Measurements from ENCODE around the gene SNAP91. TPM values are rescaled to one million over a fixed set of nuclear protein-coding genes. Genes with fewer than 3 reads are reported as not detected.
"Not testable (repeated sequence)": the region's sequence is repeated elsewhere in the genome, so short reads cannot be mapped to it uniquely, and the experiment has no call there.

The SNAP91 gene
- total and polyA plus RNA-seq, 9 donors, result 0.71 to 3.1 (median 1.4) TPM

- H3K36me3 ChIP-seq, result no peaks in the 10 kb centered on the region
- no peak overlapping the region for H3K4me3 ChIP-seq
- DNase-seq, result no peak
- no peaks in the 10 kb centered on the region for H3K9me3 ChIP-seq
- no peaks in the 10 kb centered on the region for H3K4me1 ChIP-seq (ENCODE audit: insufficient read depth)
- intact Hi-C loops (cut with DNase I), result no loop called here
- TF ChIP-seq EP300 (IDR thresholded peaks at IDR 0.05), result no peak
- no peak for TF ChIP-seq POLR2A (IDR thresholded peaks at IDR 0.05)
- TF ChIP-seq, protein P1, sequence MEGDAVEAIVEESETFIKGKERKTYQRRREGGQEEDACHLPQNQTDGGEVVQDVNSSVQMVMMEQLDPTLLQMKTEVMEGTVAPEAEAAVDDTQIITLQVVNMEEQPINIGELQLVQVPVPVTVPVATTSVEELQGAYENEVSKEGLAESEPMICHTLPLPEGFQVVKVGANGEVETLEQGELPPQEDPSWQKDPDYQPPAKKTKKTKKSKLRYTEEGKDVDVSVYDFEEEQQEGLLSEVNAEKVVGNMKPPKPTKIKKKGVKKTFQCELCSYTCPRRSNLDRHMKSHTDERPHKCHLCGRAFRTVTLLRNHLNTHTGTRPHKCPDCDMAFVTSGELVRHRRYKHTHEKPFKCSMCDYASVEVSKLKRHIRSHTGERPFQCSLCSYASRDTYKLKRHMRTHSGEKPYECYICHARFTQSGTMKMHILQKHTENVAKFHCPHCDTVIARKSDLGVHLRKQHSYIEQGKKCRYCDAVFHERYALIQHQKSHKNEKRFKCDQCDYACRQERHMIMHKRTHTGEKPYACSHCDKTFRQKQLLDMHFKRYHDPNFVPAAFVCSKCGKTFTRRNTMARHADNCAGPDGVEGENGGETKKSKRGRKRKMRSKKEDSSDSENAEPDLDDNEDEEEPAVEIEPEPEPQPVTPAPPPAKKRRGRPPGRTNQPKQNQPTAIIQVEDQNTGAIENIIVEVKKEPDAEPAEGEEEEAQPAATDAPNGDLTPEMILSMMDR (IDR thresholded peaks at IDR 0.05), result no peak
- no peak overlapping the region for H3K27ac ChIP-seq
- no peaks in the 10 kb centered on the region for H3K27me3 ChIP-seq
- WGBS, 3 donors, result 100% methylated on average over 1 of the region's 1 CpG
Observed at GRCh38 chr6:83558975-83559374, 149.9 kb downstream of the SNAP91 start.

GRCh38 chr6:83556871-83557270 is 152.0 kb downstream of the SNAP91 start:
- Histone ChIP-seq H3K9me3 (no peaks in the 10 kb centered on the region), H3K4me1 (ENCODE audit: insufficient read depth) (no peaks in the 10 kb centered on the region), H3K36me3 (no peaks in the 10 kb centered on the region), H3K27me3 (no peaks in the 10 kb centered on the region), H3K27ac (no peak overlapping the region), H3K4me3 (no peak overlapping the region)
- no peak for TF ChIP-seq POLR2A (IDR thresholded peaks at IDR 0.05)
- no peak for TF ChIP-seq EP300 (IDR thresholded peaks at IDR 0.05)
- TF ChIP-seq, protein P1 (IDR thresholded peaks at IDR 0.05), result no peak
- intact Hi-C loops (cut with DNase I), result no loop called here
- no peak for DNase-seq

- intact Hi-C loops (cut with DNase I), result not testable (repeated sequence)
Observed at GRCh38 chr6:83551748-83552147, 157.2 kb downstream of the SNAP91 start.

GRCh38 chr6:83550482-83550881 is 158.4 kb downstream of the SNAP91 start:
- H3K36me3 ChIP-seq; H3K27me3 ChIP-seq; DNase-seq; H3K9me3 ChIP-seq; H3K27ac ChIP-seq; intact Hi-C loops (cut with DNase I); H3K4me3 ChIP-seq; H3K4me1 ChIP-seq (ENCODE audit: insufficient read depth): not testable (repeated sequence)
- WGBS, 3 donors, result 73 to 88% (median 73%) methylated on average over 5 of the region's 5 CpGs

More at GRCh38 chr6:83551748-83552147, 157.2 kb downstream of the SNAP91 start:
- DNase-seq; H3K27ac ChIP-seq; H3K9me3 ChIP-seq; H3K27me3 ChIP-seq; H3K4me1 ChIP-seq (ENCODE audit: insufficient read depth); H3K4me3 ChIP-seq; H3K36me3 ChIP-seq: not testable (repeated sequence)
- WGBS, 3 donors, result 93 to 98% (median 97%) methylated on average over 4 of the region's 4 CpGs

DNA sequence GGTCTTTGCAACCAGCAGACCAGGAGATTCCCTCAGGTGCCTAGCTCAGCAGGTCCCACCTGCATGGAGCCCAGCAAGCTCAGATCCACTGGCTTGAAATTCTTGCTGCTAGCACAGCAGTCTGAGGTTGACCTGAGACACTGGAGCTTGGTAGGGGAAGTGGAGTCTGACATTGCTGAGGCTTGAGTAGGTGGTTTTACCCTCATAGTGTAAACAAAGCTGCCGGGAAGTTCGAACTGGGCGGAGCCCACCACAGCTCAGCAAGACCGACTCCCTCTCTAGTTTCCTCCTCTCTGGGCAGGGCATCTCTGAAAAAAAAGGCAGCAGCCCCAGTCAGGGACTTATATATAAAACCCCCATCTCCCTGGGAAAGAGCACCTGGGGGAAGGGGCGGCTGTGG is 162.3 kb downstream of the SNAP91 start:
- DNase-seq, result no peak
- no peak overlapping the region for H3K4me3 ChIP-seq
- no peaks in the 10 kb centered on the region for H3K4me1 ChIP-seq (ENCODE audit: insufficient read depth)
- no peaks in the 10 kb centered on the region for H3K36me3 ChIP-seq
- intact Hi-C loops (cut with DNase I), result no loop called here
- no peak overlapping the region for H3K27ac ChIP-seq
- H3K9me3 ChIP-seq, result no peaks in the 10 kb centered on the region
- TF ChIP-seq, protein P1 (IDR thresholded peaks at IDR 0.05), result no peak
- TF ChIP-seq POLR2A (IDR thresholded peaks at IDR 0.05) (no peak), EP300 (IDR thresholded peaks at IDR 0.05) (no peak)
- 74 to 84% (median 75%) methylated on average over 5 of the region's 5 CpGs for WGBS, 3 donors
- no peaks in the 10 kb centered on the region for H3K27me3 ChIP-seq

DNA sequence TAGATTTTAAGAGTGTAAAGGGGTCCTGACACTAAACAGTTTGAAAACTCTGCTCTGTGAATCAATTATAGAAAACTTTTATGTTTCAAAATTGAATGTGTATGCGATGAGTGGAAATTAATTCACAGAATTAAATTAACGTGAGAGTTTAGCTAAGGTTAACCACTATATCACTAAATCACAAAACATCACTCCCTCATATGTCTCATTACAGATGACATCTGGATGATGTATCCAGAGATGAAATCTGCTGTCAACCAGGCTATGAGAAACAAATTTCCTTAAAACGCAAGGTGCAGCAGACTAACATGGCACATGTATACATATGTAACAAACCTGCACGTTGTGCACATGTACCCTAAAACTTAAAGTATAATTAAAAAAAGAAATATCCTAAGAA is 169.2 kb downstream of the SNAP91 start:
- Histone ChIP-seq H3K9me3 (no peaks in the 10 kb centered on the region), H3K36me3 (no peaks in the 10 kb centered on the region), H3K27me3 (no peaks in the 10 kb centered on the region), H3K27ac (no peak overlapping the region), H3K4me1 (ENCODE audit: insufficient read depth) (no peaks in the 10 kb centered on the region), H3K4me3 (no peak overlapping the region)
- TF ChIP-seq POLR2A (IDR thresholded peaks at IDR 0.05) (no peak), EP300 (IDR thresholded peaks at IDR 0.05) (no peak)
- DNase-seq, result no peak
- WGBS, 3 donors, result 64 to 69% (median 68%) methylated on average over 4 of the region's 4 CpGs
- intact Hi-C loops (cut with DNase I), result no loop called here

Data from ovary (tissue), 9 donors.